ENCODE results near the gene OR10C1. TPM values are rescaled to one million over a fixed set of nuclear protein-coding genes. Genes with fewer than 3 reads are reported as not detected.

Gene OR10C1
- polyA plus RNA-seq, 2 donors = not detected

DNA sequence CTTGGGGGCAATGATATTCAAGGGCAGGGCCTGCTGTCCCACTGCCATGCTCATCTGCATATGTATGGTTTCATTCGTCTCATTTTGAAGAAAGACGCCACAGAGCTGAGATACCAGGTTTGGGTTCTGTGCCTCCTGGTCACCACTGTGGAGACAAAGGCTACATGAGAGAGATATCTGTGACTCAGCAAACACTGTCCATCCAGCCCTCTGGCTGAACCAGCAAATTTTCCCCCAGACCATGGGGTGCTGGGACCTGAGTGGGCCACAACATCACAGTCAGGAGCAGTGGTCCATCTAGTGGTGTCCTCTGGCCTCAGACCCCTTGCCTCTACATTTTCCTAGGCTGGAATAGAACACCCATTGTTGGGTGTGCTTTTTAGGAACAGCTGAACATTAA lies 48.6 kb downstream of the OR10C1 start, which contains the start of gene MAS1L:
TSS of gene MAS1L (minus strand) at position 297 of the 400 bp plus-strand sequence. CDS start at position 243, 54 bp downstream.
- 91 to 93% methylated on average over 2 of the region's 2 CpGs for WGBS, 2 donors
- H3K4me1 ChIP-seq (ENCODE audit: control insufficient read depth in 2 of 2, insufficient read depth in 2 of 2, low read length in 1 of 2) = no peaks in the 10 kb centered on the region

DNA sequence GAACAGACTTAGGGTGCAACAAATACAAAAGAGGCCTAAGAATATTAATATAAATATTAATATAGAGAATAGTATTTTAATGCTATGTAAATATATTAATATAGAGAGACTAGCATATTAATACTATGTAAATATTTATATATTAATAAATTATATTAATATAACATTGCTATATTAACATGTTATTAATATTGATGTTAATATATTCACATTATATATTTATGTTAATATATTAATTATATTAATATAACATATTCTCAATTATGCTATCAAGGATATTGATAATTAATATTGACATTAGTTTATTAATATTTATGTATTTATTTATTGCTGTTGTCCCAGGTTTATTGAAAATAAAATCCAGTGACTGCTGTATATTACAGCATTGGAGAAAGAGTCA lies 49.8 kb downstream of the OR10C1 start:
- H3K4me1 ChIP-seq (ENCODE audit: control insufficient read depth in 2 of 2, insufficient read depth in 2 of 2, low read length in 1 of 2) = no peaks in the 10 kb centered on the region
- H3K27ac ChIP-seq (ENCODE audit: low read depth in 2 of 2, low read length in 1 of 2) = no peak overlapping the region
- peaks cover 0 to 2% of the 10 kb centered on the region in 2 donors for H3K27me3 ChIP-seq (ENCODE audit: control insufficient read depth in 1 of 2, insufficient read depth in 2 of 2, low read length in 2 of 2)
- H3K9me3 ChIP-seq (ENCODE audit: control insufficient read depth in 2 of 2, insufficient read depth in 1 of 2, low read depth in 1 of 2, low read length in 1 of 2) = peaks cover 0 to 4% of the 10 kb centered on the region in 2 donors
- H3K36me3 ChIP-seq (ENCODE audit: control insufficient read depth in 2 of 2, insufficient read depth in 2 of 2, low read length in 1 of 2) = no peaks in the 10 kb centered on the region
- no peak overlapping the region for H3K4me3 ChIP-seq (ENCODE audit: low read depth in 1 of 2, low read length in 2 of 2)

More for the DNA sequence above, 48.6 kb downstream of the OR10C1 start, which contains the start of gene MAS1L:
- peaks cover 0 to 2% of the 10 kb centered on the region in 2 donors for H3K27me3 ChIP-seq (ENCODE audit: control insufficient read depth in 1 of 2, insufficient read depth in 2 of 2, low read length in 2 of 2)
- H3K4me3 ChIP-seq (ENCODE audit: low read depth in 1 of 2, low read length in 2 of 2) = no peak within 1 kb of the TSS
- H3K36me3 ChIP-seq (ENCODE audit: control insufficient read depth in 2 of 2, insufficient read depth in 2 of 2, low read length in 1 of 2) = no peaks in the 10 kb centered on the region
- no peak within 1 kb of the TSS for H3K27ac ChIP-seq (ENCODE audit: low read depth in 2 of 2, low read length in 1 of 2)
- H3K9me3 ChIP-seq (ENCODE audit: control insufficient read depth in 2 of 2, insufficient read depth in 1 of 2, low read depth in 1 of 2, low read length in 1 of 2) = peaks cover 0 to 4% of the 10 kb centered on the region in 2 donors

DNA sequence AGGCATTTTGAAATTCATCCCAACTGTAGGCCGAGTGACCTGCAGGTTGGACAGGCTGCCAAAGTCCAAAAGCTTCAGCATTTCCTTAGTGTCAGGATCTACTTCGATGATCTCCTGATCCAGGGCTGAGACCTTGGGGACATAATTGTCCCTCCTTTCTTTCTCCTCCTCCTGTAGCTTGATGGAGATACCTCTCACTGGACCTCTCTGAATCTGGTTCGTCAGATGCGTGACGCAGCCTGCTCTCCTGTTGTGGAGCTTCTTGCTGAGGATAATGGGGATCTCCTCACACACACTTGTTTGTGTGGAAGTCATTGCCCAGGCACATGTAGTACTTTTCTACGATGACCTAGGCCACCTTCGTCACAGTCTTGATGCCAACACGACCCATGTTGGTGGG lies 50.2 kb downstream of the OR10C1 start:
- no peaks in the 10 kb centered on the region for H3K36me3 ChIP-seq (ENCODE audit: control insufficient read depth in 2 of 2, insufficient read depth in 2 of 2, low read length in 1 of 2)
- 89 to 94% methylated on average over 8 of the region's 8 CpGs for WGBS, 2 donors
- H3K4me1 ChIP-seq (ENCODE audit: control insufficient read depth in 2 of 2, insufficient read depth in 2 of 2, low read length in 1 of 2) = no peaks in the 10 kb centered on the region
- peaks cover 0 to 2% of the 10 kb centered on the region in 2 donors for H3K27me3 ChIP-seq (ENCODE audit: control insufficient read depth in 1 of 2, insufficient read depth in 2 of 2, low read length in 2 of 2)
- no peak overlapping the region for H3K4me3 ChIP-seq (ENCODE audit: low read depth in 1 of 2, low read length in 2 of 2)
- no peak overlapping the region for H3K27ac ChIP-seq (ENCODE audit: low read depth in 2 of 2, low read length in 1 of 2)
- peaks cover 0 to 4% of the 10 kb centered on the region in 2 donors for H3K9me3 ChIP-seq (ENCODE audit: control insufficient read depth in 2 of 2, insufficient read depth in 1 of 2, low read depth in 1 of 2, low read length in 1 of 2)

DNA sequence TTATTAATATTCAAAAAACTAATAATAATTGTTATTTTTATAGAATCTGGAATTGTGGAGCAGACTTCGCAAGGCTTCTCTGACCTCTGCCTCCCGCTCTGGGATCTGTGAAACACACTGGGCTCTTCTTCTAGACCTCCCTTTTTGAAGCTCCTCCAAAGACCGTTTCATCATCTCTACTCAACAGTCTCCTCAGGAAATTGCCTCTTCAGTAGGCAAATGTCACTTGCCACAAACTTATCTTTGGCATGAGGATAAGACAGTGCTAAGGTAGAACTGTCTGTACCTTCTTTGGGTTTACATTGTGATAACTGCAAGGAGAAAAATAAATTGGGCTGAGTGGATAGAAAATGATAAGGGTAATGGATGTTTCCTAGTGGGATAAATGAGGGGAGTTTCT lies 50.9 kb downstream of the OR10C1 start:
- Histone ChIP-seq H3K4me3 (ENCODE audit: low read depth in 1 of 2, low read length in 2 of 2) (no peak overlapping the region), H3K27me3 (ENCODE audit: control insufficient read depth in 1 of 2, insufficient read depth in 2 of 2, low read length in 2 of 2) (peaks cover 0 to 2% of the 10 kb centered on the region in 2 donors), H3K27ac (ENCODE audit: low read depth in 2 of 2, low read length in 1 of 2) (no peak overlapping the region), H3K36me3 (ENCODE audit: control insufficient read depth in 2 of 2, insufficient read depth in 2 of 2, low read length in 1 of 2) (no peaks in the 10 kb centered on the region), H3K4me1 (ENCODE audit: control insufficient read depth in 2 of 2, insufficient read depth in 2 of 2, low read length in 1 of 2) (no peaks in the 10 kb centered on the region), H3K9me3 (ENCODE audit: control insufficient read depth in 2 of 2, insufficient read depth in 1 of 2, low read depth in 1 of 2, low read length in 1 of 2) (peaks cover 0 to 4% of the 10 kb centered on the region in 2 donors)
- 74 to 90% methylated on average over 3 of the region's 3 CpGs for WGBS, 2 donors

DNA sequence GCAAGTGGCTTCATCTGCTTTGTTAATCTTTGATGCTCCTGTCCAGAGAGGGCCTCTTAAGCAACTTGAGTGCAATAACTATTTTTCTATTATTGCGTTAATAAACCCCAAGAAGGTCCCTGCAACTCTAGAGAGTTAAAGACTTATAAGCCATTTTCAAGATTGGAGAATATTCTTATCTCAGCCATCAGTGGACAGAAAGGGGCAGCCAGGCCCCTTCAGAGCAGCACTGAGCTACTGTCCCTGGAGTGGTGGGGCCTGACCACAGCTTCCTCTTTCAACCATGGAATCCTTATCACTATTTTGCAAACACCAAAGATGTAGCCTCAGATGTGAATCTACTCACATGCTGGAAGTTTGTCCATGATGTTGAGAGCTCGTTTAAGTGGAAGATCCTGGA lies 51.4 kb downstream of the OR10C1 start:
- Histone ChIP-seq H3K27ac (ENCODE audit: low read depth in 2 of 2, low read length in 1 of 2) (no peak overlapping the region), H3K9me3 (ENCODE audit: control insufficient read depth in 2 of 2, insufficient read depth in 1 of 2, low read depth in 1 of 2, low read length in 1 of 2) (peaks cover 0 to 4% of the 10 kb centered on the region in 2 donors), H3K36me3 (ENCODE audit: control insufficient read depth in 2 of 2, insufficient read depth in 2 of 2, low read length in 1 of 2) (no peaks in the 10 kb centered on the region), H3K27me3 (ENCODE audit: control insufficient read depth in 1 of 2, insufficient read depth in 2 of 2, low read length in 2 of 2) (peaks cover 0 to 2% of the 10 kb centered on the region in 2 donors), H3K4me1 (ENCODE audit: control insufficient read depth in 2 of 2, insufficient read depth in 2 of 2, low read length in 1 of 2) (no peaks in the 10 kb centered on the region), H3K4me3 (ENCODE audit: low read depth in 1 of 2, low read length in 2 of 2) (no peak overlapping the region)
- 66 to 68% methylated on average over 2 of the region's 2 CpGs for WGBS, 2 donors

Other genes with a start within 250 kb of the OR10C1 start
- gene OR14J1, start 137.6 kb upstream of the OR10C1 start, polyA plus RNA-seq = not detected
- not detected for gene OR5V1, start 70.4 kb upstream of the OR10C1 start, polyA plus RNA-seq
- gene OR12D3, start 64.0 kb upstream of the OR10C1 start, polyA plus RNA-seq = not detected
- not detected for gene OR12D2, start 43.7 kb upstream of the OR10C1 start, polyA plus RNA-seq
- not detected for gene OR12D1, start 24.4 kb upstream of the OR10C1 start, polyA plus RNA-seq
- not detected for gene OR11A1, start 17.8 kb downstream of the OR10C1 start, polyA plus RNA-seq
- gene OR2H1, start 17.8 kb downstream of the OR10C1 start, polyA plus RNA-seq = not detected
- not detected for gene MAS1L, start 48.6 kb downstream of the OR10C1 start, polyA plus RNA-seq
- 1 to 10 TPM in 1 of 2 donors, under 1 TPM in 1; 0.61 to 2.3 TPM for gene UBD, start 120.4 kb downstream of the OR10C1 start, polyA plus RNA-seq
- gene OR2H2, start 145.8 kb downstream of the OR10C1 start, polyA plus RNA-seq = not detected
- gene GABBR1, start 193.9 kb downstream of the OR10C1 start, polyA plus RNA-seq = 10 to 100 TPM; 13.0 to 28.1 TPM
- not detected for gene MOG, start 217.8 kb downstream of the OR10C1 start, polyA plus RNA-seq
- gene ZFP57, start 241.8 kb downstream of the OR10C1 start, polyA plus RNA-seq = 1 to 10 TPM in 1 of 2 donors, under 1 TPM in 1; 0.06 to 1.3 TPM

Data from esophagus (tissue), 2 donors.